HEK293 (cell line): Measurements from ENCODE around the gene PLBD2.

Experiments
- ZNF2 ChIP-seq: fragments of 450-650 bp; formaldehyde crosslinking; IDR thresholded peaks from 2 replicates; pipeline ENCODE4 v1.5.1; 2016; ENCODE audit warnings: missing biosample characterization, missing genetic modification characterization
- ZNF311 ChIP-seq: fragments of 450-650 bp; formaldehyde crosslinking; IDR thresholded peaks from 2 replicates; pipeline ENCODE4 v1.5.1; 2017; ENCODE audit warnings: missing biosample characterization, missing genetic modification characterization, borderline replicate concordance
- TF ChIP-seq, protein P1 (sequence below): fragments of 450-650 bp; formaldehyde crosslinking; IDR thresholded peaks from 2 replicates; pipeline ENCODE4 v1.5.1; 2016; ENCODE audit warnings: missing biosample characterization, missing genetic modification characterization
- TF ChIP-seq, protein P2 (sequence below): fragments of 450-650 bp; formaldehyde crosslinking; IDR thresholded peaks from 2 replicates; pipeline ENCODE4 v1.5.1; 2016; ENCODE audit warnings: missing biosample characterization, missing genetic modification characterization
- TF ChIP-seq, protein P3 (sequence below): IDR thresholded peaks from 2 replicates; pipeline ENCODE4 v1.6.1; 2011; ENCODE audit warnings: mild to moderate bottlenecking, low read depth, low read length, borderline replicate concordance
- TF ChIP-seq, protein P4 (sequence below): fragments of 450-650 bp; formaldehyde crosslinking; IDR thresholded peaks from 2 replicates; pipeline ENCODE4 v1.5.1; 2016; ENCODE audit warnings: missing biosample characterization, missing genetic modification characterization
- TF ChIP-seq, protein P5 (sequence below): fragments of 450-650 bp; IDR thresholded peaks from 2 replicates; pipeline ENCODE4 v1.5.1; 2018; ENCODE audit warnings: missing biosample characterization, missing genetic modification characterization

DNA sequence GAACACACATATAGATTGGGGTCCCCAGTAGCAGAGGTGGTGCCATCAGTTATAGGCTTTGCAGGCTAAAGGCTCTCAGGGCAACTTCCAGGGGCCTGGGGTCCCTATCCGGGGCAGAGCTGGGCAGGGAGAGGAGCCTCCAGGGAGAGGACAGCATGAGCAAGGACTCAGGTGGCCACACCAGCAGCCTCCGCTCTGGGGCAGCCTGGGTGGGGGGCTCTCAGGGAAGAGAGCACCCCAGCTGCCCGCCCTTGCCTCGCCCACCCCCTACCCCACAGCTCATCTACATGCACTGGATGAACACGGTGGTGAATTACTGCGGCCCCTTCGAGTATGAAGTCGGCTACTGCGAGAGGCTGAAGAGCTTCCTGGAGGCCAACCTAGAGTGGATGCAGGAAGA is 14.0 kb downstream of the PLBD2 start:
- TF ChIP-seq ZNF2 (tag by site-specific recombination) (no peak), ZNF311 (tag by site-specific recombination) (no peak)
- TF ChIP-seq, protein P1, sequence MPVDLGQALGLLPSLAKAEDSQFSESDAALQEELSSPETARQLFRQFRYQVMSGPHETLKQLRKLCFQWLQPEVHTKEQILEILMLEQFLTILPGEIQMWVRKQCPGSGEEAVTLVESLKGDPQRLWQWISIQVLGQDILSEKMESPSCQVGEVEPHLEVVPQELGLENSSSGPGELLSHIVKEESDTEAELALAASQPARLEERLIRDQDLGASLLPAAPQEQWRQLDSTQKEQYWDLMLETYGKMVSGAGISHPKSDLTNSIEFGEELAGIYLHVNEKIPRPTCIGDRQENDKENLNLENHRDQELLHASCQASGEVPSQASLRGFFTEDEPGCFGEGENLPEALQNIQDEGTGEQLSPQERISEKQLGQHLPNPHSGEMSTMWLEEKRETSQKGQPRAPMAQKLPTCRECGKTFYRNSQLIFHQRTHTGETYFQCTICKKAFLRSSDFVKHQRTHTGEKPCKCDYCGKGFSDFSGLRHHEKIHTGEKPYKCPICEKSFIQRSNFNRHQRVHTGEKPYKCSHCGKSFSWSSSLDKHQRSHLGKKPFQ (tag by site-specific recombination), result no peak
- TF ChIP-seq, protein P2, sequence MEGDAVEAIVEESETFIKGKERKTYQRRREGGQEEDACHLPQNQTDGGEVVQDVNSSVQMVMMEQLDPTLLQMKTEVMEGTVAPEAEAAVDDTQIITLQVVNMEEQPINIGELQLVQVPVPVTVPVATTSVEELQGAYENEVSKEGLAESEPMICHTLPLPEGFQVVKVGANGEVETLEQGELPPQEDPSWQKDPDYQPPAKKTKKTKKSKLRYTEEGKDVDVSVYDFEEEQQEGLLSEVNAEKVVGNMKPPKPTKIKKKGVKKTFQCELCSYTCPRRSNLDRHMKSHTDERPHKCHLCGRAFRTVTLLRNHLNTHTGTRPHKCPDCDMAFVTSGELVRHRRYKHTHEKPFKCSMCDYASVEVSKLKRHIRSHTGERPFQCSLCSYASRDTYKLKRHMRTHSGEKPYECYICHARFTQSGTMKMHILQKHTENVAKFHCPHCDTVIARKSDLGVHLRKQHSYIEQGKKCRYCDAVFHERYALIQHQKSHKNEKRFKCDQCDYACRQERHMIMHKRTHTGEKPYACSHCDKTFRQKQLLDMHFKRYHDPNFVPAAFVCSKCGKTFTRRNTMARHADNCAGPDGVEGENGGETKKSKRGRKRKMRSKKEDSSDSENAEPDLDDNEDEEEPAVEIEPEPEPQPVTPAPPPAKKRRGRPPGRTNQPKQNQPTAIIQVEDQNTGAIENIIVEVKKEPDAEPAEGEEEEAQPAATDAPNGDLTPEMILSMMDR (tag by site-specific recombination), result no peak
- TF ChIP-seq, protein P3, sequence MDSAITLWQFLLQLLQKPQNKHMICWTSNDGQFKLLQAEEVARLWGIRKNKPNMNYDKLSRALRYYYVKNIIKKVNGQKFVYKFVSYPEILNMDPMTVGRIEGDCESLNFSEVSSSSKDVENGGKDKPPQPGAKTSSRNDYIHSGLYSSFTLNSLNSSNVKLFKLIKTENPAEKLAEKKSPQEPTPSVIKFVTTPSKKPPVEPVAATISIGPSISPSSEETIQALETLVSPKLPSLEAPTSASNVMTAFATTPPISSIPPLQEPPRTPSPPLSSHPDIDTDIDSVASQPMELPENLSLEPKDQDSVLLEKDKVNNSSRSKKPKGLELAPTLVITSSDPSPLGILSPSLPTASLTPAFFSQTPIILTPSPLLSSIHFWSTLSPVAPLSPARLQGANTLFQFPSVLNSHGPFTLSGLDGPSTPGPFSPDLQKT, result no peak
- TF ChIP-seq, protein P4, sequence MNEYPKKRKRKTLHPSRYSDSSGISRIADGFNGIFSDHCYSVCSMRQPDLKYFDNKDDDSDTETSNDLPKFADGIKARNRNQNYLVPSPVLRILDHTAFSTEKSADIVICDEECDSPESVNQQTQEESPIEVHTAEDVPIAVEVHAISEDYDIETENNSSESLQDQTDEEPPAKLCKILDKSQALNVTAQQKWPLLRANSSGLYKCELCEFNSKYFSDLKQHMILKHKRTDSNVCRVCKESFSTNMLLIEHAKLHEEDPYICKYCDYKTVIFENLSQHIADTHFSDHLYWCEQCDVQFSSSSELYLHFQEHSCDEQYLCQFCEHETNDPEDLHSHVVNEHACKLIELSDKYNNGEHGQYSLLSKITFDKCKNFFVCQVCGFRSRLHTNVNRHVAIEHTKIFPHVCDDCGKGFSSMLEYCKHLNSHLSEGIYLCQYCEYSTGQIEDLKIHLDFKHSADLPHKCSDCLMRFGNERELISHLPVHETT (tag by site-specific recombination), result no peak
- TF ChIP-seq, protein P5, sequence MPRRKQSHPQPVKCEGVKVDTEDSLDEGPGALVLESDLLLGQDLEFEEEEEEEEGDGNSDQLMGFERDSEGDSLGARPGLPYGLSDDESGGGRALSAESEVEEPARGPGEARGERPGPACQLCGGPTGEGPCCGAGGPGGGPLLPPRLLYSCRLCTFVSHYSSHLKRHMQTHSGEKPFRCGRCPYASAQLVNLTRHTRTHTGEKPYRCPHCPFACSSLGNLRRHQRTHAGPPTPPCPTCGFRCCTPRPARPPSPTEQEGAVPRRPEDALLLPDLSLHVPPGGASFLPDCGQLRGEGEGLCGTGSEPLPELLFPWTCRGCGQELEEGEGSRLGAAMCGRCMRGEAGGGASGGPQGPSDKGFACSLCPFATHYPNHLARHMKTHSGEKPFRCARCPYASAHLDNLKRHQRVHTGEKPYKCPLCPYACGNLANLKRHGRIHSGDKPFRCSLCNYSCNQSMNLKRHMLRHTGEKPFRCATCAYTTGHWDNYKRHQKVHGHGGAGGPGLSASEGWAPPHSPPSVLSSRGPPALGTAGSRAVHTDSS (tag by site-specific recombination), result no peak
